ENCODE measurements around the gene CENPN. TPM values are rescaled to one million over a fixed set of nuclear protein-coding genes. Genes with fewer than 3 reads are reported as not detected.

The CENPN gene
- total RNA-seq, 1 donor from 2014 or later: 31.0 TPM

- no peaks in the 10 kb centered on the region for H3K4me1 Mint-ChIP-seq (ENCODE audit: unreplicated experiment)
- peaks cover 18% of the 10 kb centered on the region for H3K36me3 Mint-ChIP-seq
- H3K9me3 Mint-ChIP-seq: no peaks in the 10 kb centered on the region
- H3K4me3 Mint-ChIP-seq: no peak overlapping the region
- no peaks in the 10 kb centered on the region for H3K27me3 Mint-ChIP-seq
- DNase-seq (ENCODE audit: extremely low spot score, unreplicated experiment): no peak
- no peak overlapping the region for H3K27ac Mint-ChIP-seq
- no peak for TF ChIP-seq CTCF (conservative IDR thresholded peaks at IDR 0.05)
Observed at GRCh38 chr16:81029930-81030604, 23.1 kb downstream of the CENPN start.

GRCh38 chr16:81035398-81035974 lies 28.5 kb downstream of the CENPN start, which contains the start of gene ATMIN:
Gene ATMIN, plus strand, starts transcription at chr16:81035842. Its CDS starts 29 bp downstream, at chr16:81035871.
- DNase-seq (ENCODE audit: extremely low spot score, unreplicated experiment): peak; percentile 93
- peak within 1 kb of the TSS; percentile 95 for H3K27ac Mint-ChIP-seq
- peak within 1 kb of the TSS; percentile 93 for H3K4me3 Mint-ChIP-seq
- TF ChIP-seq CTCF (conservative IDR thresholded peaks at IDR 0.05): peak; percentile 100
- H3K4me1 Mint-ChIP-seq (ENCODE audit: unreplicated experiment): peaks cover 16% of the 10 kb centered on the region
- no peaks in the 10 kb centered on the region for H3K27me3 Mint-ChIP-seq
- H3K9me3 Mint-ChIP-seq: no peaks in the 10 kb centered on the region
- H3K36me3 Mint-ChIP-seq: peaks cover 19% of the 10 kb centered on the region

- peak overlapping the region; percentile 95 for H3K27ac Mint-ChIP-seq
- no peaks in the 10 kb centered on the region for H3K9me3 Mint-ChIP-seq
- no peak for TF ChIP-seq CTCF (conservative IDR thresholded peaks at IDR 0.05)
- peaks cover 24% of the 10 kb centered on the region for H3K36me3 Mint-ChIP-seq
- H3K4me3 Mint-ChIP-seq: peak overlapping the region; percentile 93
- peaks cover 16% of the 10 kb centered on the region for H3K4me1 Mint-ChIP-seq (ENCODE audit: unreplicated experiment)
- DNase-seq (ENCODE audit: extremely low spot score, unreplicated experiment): no peak
- no peaks in the 10 kb centered on the region for H3K27me3 Mint-ChIP-seq
Observed at GRCh38 chr16:81035975-81036750, 29.1 kb downstream of the CENPN start.

GRCh38 chr16:81036751-81037350 lies 29.8 kb downstream of the CENPN start:
- Mint-ChIP-seq H3K27ac (peak overlapping the region; percentile 95), H3K4me1 (ENCODE audit: unreplicated experiment) (peaks cover 16% of the 10 kb centered on the region), H3K4me3 (peak overlapping the region; percentile 93), H3K9me3 (no peaks in the 10 kb centered on the region), H3K27me3 (no peaks in the 10 kb centered on the region), H3K36me3 (peaks cover 24% of the 10 kb centered on the region)
- no peak for DNase-seq (ENCODE audit: extremely low spot score, unreplicated experiment)
- no peak for TF ChIP-seq CTCF (conservative IDR thresholded peaks at IDR 0.05)

- Mint-ChIP-seq H3K9me3 (no peaks in the 10 kb centered on the region), H3K4me1 (ENCODE audit: unreplicated experiment) (peaks cover 16% of the 10 kb centered on the region), H3K4me3 (no peak overlapping the region), H3K27ac (peak overlapping the region; percentile 8), H3K36me3 (peaks cover 42% of the 10 kb centered on the region), H3K27me3 (no peaks in the 10 kb centered on the region)
- DNase-seq (ENCODE audit: extremely low spot score, unreplicated experiment): no peak
- TF ChIP-seq CTCF (conservative IDR thresholded peaks at IDR 0.05): no peak
Observed at GRCh38 chr16:81040131-81040530, 33.1 kb downstream of the CENPN start.

Measured in type B pancreatic cell (in vitro differentiated cells).